H1 (cell line): Measurements from ENCODE around the gene TPM2. TPM values are rescaled to one million over a fixed set of nuclear protein-coding genes. Genes with fewer than 3 reads are reported as not detected.
A peak's percentile ranks its signal among the peaks of the same experiment; 100 is the strongest.

ENCODE experiments used
- CTCF ChIA-PET: fragments of 300-600 bp; sonication (Branson Sonifier 250); formaldehyde crosslinking; loops from one replicate; lab custom pipeline; 2021; ENCODE audit not compliant: partially characterized antibody; lab: Charles Lee
- POLR2A ChIA-PET: fragments of 300-600 bp; sonication (Branson Sonifier 250); formaldehyde crosslinking; loops from one replicate; lab custom pipeline; 2021; ENCODE audit warnings: inconsistent platforms; ENCODE audit not compliant: partially characterized antibody; lab: Charles Lee
- DNase-seq, 2 experiments: peaks; one replicate each; pipeline versions ENCODE4 v3.0.0 to v3.0.0-alpha.2; 2010 to 2022; ENCODE audit warnings: low spot score in 2 of 2, low read depth in 1 of 2, mixed read lengths in 1 of 2
- FAIRE-seq: peaks from 2 replicates; lab custom pipeline; 2011; peaks lifted over from hg19 to GRCh38; lab: Jason Lieb, UNC
- H2AFZ ChIP-seq: 2 replicates; pipeline ENCODE4 v1.8.1; 2012; ENCODE audit warnings: low read length, inconsistent platforms
- H2AK5ac ChIP-seq: 2 replicates; pipeline ENCODE4 v1.6.1; 2013; ENCODE audit warnings: low read depth, low read length
- H2BK120ac ChIP-seq: replicated peaks from 2 replicates; pipeline ENCODE3; 2013; ENCODE audit warnings: low read depth, low read length, inconsistent platforms
- H2BK12ac ChIP-seq: 2 replicates; pipeline ENCODE4 v1.6.1; 2013; ENCODE audit warnings: low read depth, low read length
- H2BK15ac ChIP-seq: 2 replicates; pipeline ENCODE4 v1.6.1; 2013; ENCODE audit warnings: low read length
- H2BK20ac ChIP-seq: 2 replicates; pipeline ENCODE4 v1.6.1; 2013; ENCODE audit warnings: low read length
- H2BK5ac ChIP-seq: 2 replicates; pipeline ENCODE4 v1.6.1; 2013; ENCODE audit warnings: low read depth, low read length
- H3K14ac ChIP-seq: 2 replicates; pipeline ENCODE4 v1.6.1; 2013; ENCODE audit warnings: inconsistent platforms; ENCODE audit not compliant: insufficient read length
- H3K18ac ChIP-seq: 2 replicates; pipeline ENCODE4 v1.6.1; 2013; ENCODE audit warnings: low read length; ENCODE audit errors: extremely low read depth
- H3K23ac ChIP-seq: 2 replicates; pipeline ENCODE4 v1.6.1; 2013; ENCODE audit warnings: inconsistent platforms; ENCODE audit not compliant: insufficient read length
- H3K23me2 ChIP-seq: 2 replicates; pipeline ENCODE4 v1.6.1; 2013; ENCODE audit warnings: low read depth, low read length
- H3K27ac ChIP-seq: 2 replicates; pipeline ENCODE4 v1.6.1; 2011; ENCODE audit warnings: low read depth, low read length, inconsistent platforms
- H3K27me3 ChIP-seq, 4 experiments: replicated peaks in 1 of 4; 1 replicate in 1 of 4; 2 replicates in 3 of 4; pipeline versions ENCODE4 v1.6.1 to v1.8.1; 2011 to 2013; ENCODE audit warnings: low read length in 3 of 4, mild to moderate bottlenecking in 3 of 4, inconsistent platforms in 2 of 4, mixed read lengths in 2 of 4, moderate library complexity in 1 of 4; ENCODE audit not compliant: control insufficient read depth in 3 of 4, insufficient read depth in 3 of 4; ENCODE audit errors: extremely low read depth in 1 of 4
- H3K36me3 ChIP-seq, 4 experiments: 2 replicates each; pipeline versions ENCODE4 v1.6.1 to v1.8.1; 2011 to 2013; ENCODE audit warnings: mild to moderate bottlenecking in 4 of 4, low read length in 3 of 4, moderate library complexity in 2 of 4, control low read depth in 1 of 4, inconsistent platforms in 1 of 4; ENCODE audit not compliant: insufficient read depth in 4 of 4, control insufficient read depth in 2 of 4
- H3K4ac ChIP-seq: replicated peaks from 2 replicates; pipeline ENCODE3; 2013; ENCODE audit warnings: low read length, low read depth, mixed read lengths, inconsistent platforms; ENCODE audit not compliant: insufficient read length
- H3K4me1 ChIP-seq, 4 experiments: replicated peaks in 1 of 4; 1 replicate in 1 of 4; 2 replicates in 3 of 4; pipeline versions ENCODE4 v1.6.1 to v1.8.1; 2011 to 2013; ENCODE audit warnings: low read length in 3 of 4, inconsistent platforms in 2 of 4, mixed read lengths in 1 of 4; ENCODE audit not compliant: insufficient read depth in 4 of 4, control insufficient read depth in 3 of 4
- H3K4me2 ChIP-seq, 2 experiments: 2 replicates each; pipeline versions ENCODE4 v1.6.1 to v1.8.1; 2011 to 2013; ENCODE audit warnings: low read depth in 2 of 2, low read length in 2 of 2, control low read depth in 1 of 2, inconsistent platforms in 1 of 2, mild to moderate bottlenecking in 1 of 2; ENCODE audit not compliant: insufficient read depth in 1 of 2
- H3K4me3 ChIP-seq, 4 experiments: fragments of 200-600, 300-600 bp in 1 of 4; sonication (generic), shearing (Covaris generic), sonication (Bioruptor Twin) in 1 of 4; 2 replicates each; pipeline versions ENCODE4 v1.5.1 to v1.8.1; 2011 to 2016; ENCODE audit warnings: low read length in 4 of 4, low read depth in 3 of 4, control low read depth in 2 of 4, inconsistent platforms in 2 of 4, mild to moderate bottlenecking in 2 of 4, mixed read lengths in 1 of 4, moderate library complexity in 1 of 4; ENCODE audit not compliant: insufficient read depth in 2 of 4; ENCODE audit errors: extremely low read depth in 1 of 4
- H3K56ac ChIP-seq: replicated peaks from 2 replicates; pipeline ENCODE3; 2013; ENCODE audit warnings: low read depth, mild to moderate bottlenecking, mixed read lengths, low read length, inconsistent platforms; ENCODE audit not compliant: insufficient read length
- H3K79me1 ChIP-seq: 2 replicates; pipeline ENCODE4 v1.6.1; 2013; ENCODE audit warnings: low read depth, low read length, control low read depth
- H3K79me2 ChIP-seq, 2 experiments: 2 replicates each; pipeline versions ENCODE4 v1.6.1 to v1.8.1; 2012 to 2013; ENCODE audit warnings: low read length in 2 of 2, mild to moderate bottlenecking in 2 of 2, inconsistent platforms in 1 of 2; ENCODE audit not compliant: insufficient read depth in 2 of 2, control insufficient read depth in 1 of 2
- H3K9ac ChIP-seq, 4 experiments: replicated peaks in 1 of 4; 1 replicate in 1 of 4; 2 replicates in 3 of 4; pipeline versions ENCODE4 v1.6.1 to v1.8.1; 2011 to 2013; ENCODE audit warnings: low read depth in 3 of 4, low read length in 3 of 4, control low read depth in 2 of 4, mild to moderate bottlenecking in 2 of 4, moderate library complexity in 2 of 4, inconsistent platforms in 1 of 4; ENCODE audit errors: extremely low read depth in 1 of 4
- H3K9me3 ChIP-seq, 2 experiments: 2 replicates each; pipeline versions ENCODE4 v1.6.1 to v1.8.1; 2012 to 2013; ENCODE audit warnings: mild to moderate bottlenecking in 2 of 2, moderate library complexity in 2 of 2, control low read depth in 1 of 2, inconsistent platforms in 1 of 2, low read depth in 1 of 2, low read length in 1 of 2, mixed read lengths in 1 of 2; ENCODE audit not compliant: insufficient read depth in 2 of 2
- H4K20me1 ChIP-seq, 2 experiments: replicated peaks in 1 of 2; 2 replicates each; pipeline versions ENCODE3 to v1.8.1; 2011 to 2013; ENCODE audit warnings: inconsistent platforms in 2 of 2, low read length in 2 of 2, mild to moderate bottlenecking in 1 of 2; ENCODE audit not compliant: insufficient read depth in 2 of 2, control insufficient read depth in 1 of 2
- H4K5ac ChIP-seq: 2 replicates; pipeline ENCODE4 v1.6.1; 2013; ENCODE audit warnings: low read length, low read depth, mixed read lengths, inconsistent platforms; ENCODE audit not compliant: insufficient read length
- H4K8ac ChIP-seq: 2 replicates; pipeline ENCODE4 v1.8.0; 2013; ENCODE audit warnings: mild to moderate bottlenecking, moderate library complexity, low read length, inconsistent platforms; ENCODE audit not compliant: insufficient read depth; ENCODE audit errors: extremely low read depth
- H4K91ac ChIP-seq: replicated peaks from 2 replicates; pipeline ENCODE3; 2013; ENCODE audit warnings: low read length, mixed read lengths, inconsistent platforms; ENCODE audit not compliant: insufficient read length
- CHD2 ChIP-seq: IDR thresholded peaks from 2 replicates; pipeline ENCODE4 v1.6.1; 2012; ENCODE audit warnings: low read length, improper control_type of control experiment
- CTCF ChIP-seq, 3 experiments: IDR thresholded peaks; 1 replicate in 2 of 3; 2 replicates in 1 of 3; pipeline versions ENCODE4 v1.5.1 to v1.6.1; 2011; ENCODE audit warnings: low read length in 3 of 3, mild to moderate bottlenecking in 3 of 3, inconsistent platforms in 2 of 3, low read depth in 1 of 3, moderate library complexity in 1 of 3; ENCODE audit not compliant: insufficient read depth in 1 of 3; ENCODE audit errors: control extremely low read depth in 1 of 3
- WGBS, 2 experiments: shearing (Covaris generic) in 1 of 2; methylation state at CpG; one replicate each; pipeline versions ENCODE4 v1.1.6 to v1.1.7; 2013 to 2015; ENCODE audit warnings: low lambda C conversion rate in 2 of 2, mixed read lengths in 2 of 2, inconsistent platforms in 1 of 2, low coverage in 1 of 2, missing lambda C conversion rate in 1 of 2; ENCODE audit not compliant: insufficient replicate concordance in 2 of 2, insufficient coverage in 1 of 2, insufficient read length in 1 of 2; ENCODE audit errors: extremely low coverage in 1 of 2, missing lambda C conversion rate in 1 of 2; 5-methylcytosine and 5-hydroxymethylcytosine counted together
- polyA plus RNA-seq, 7 experiments: library from polyadenylated mRNA; depleted of rRNA in 3 of 7; stranded (reverse) in 5 of 7; unstranded in 2 of 7; fragments of >200 nt in 5 of 7; fragments of 200-250 nt in 2 of 7; gene quantifications; 1 replicate in 5 of 7; 2 replicates in 1 of 7; 4 replicates in 1 of 7; pipeline versions ENCODE4 v1.2.1 to v1.2.3, GENCODE V29; 2011 to 2013; ENCODE audit warnings: missing spikeins in 2 of 7, mixed read lengths in 2 of 7
- total RNA-seq: library from RNA; stranded (reverse); fragmentation: NEBNext Ultra II Directional; extraction: Animal tissue kit (Norgen Biotek cat#: 25700); gene quantifications from 2 replicates; pipeline ENCODE4 v1.2.1, GENCODE V29; 2021

The TPM2 gene
- total and polyA plus RNA-seq, 2 of the 8 experiments (the other 6 are each of a cell fraction or from before 2014, with no cell fraction given): 62.5 to 181 TPM

- H3K27me3 ChIP-seq: no peaks in the 10 kb centered on the region
- H3K9ac ChIP-seq: no peak overlapping the region; a peak in 1 of 7 replicates
- no peak overlapping the region for H4K91ac ChIP-seq
- no peak overlapping the region for H2AK5ac ChIP-seq
- no peak overlapping the region for H2BK15ac ChIP-seq
- H4K20me1 ChIP-seq: peaks cover 0 to 4% of the 10 kb centered on the region in 2 experiments
- TF ChIP-seq CTCF (IDR thresholded peaks at IDR 0.05; ENCODE audit: control extremely low read depth in 1 of 3, insufficient read depth in 1 of 3, low read depth in 1 of 3, low read length in 3 of 3) (peak; percentile 14 to 28 (median 22); a peak in 3 of 4 replicates), CHD2 (no peak)
- H3K79me1 ChIP-seq: peaks cover 11% of the 10 kb centered on the region
- no peak for FAIRE-seq
- H2BK12ac ChIP-seq: no peak overlapping the region
- 96% methylated on average over 11 of the region's 11 CpGs; no CpG with 5 or more reads in 1 of the 2 experiments for WGBS, 2 experiments
- H3K4me3 ChIP-seq: no peak overlapping the region
- no peak overlapping the region for H4K5ac ChIP-seq
- no peak overlapping the region for H3K27ac ChIP-seq
- H2AFZ ChIP-seq: no peak overlapping the region
- H3K23me2 ChIP-seq: peaks cover under 1% of the 10 kb centered on the region; the same call in 1 of the 2 replicates
- H3K18ac ChIP-seq: no peak overlapping the region
- no peak overlapping the region for H4K8ac ChIP-seq
- H3K9me3 ChIP-seq: no peaks in the 10 kb centered on the region; a peak in 1 of 4 replicates
- H3K14ac ChIP-seq: no peak overlapping the region
- H2BK5ac ChIP-seq: no peak overlapping the region; the same call in 1 of the 2 replicates
- no peak overlapping the region for H2BK20ac ChIP-seq
- peaks cover 2 to 42% of the 10 kb centered on the region in 2 experiments for H3K79me2 ChIP-seq
- peaks cover 16 to 32% (median 25%) of the 10 kb centered on the region in 4 experiments for H3K4me1 ChIP-seq
- POLR2A ChIA-PET: interaction anchor here (1.0 to 11.1 kb wide), 8 partner anchors 10 to 50 kb away, joined by 3 to 158 read pairs (median 14); partner anchors contain the start of gene TPM2
- no peak for DNase-seq
- H3K4ac ChIP-seq: no peak overlapping the region
- no peak overlapping the region for H2BK120ac ChIP-seq
- no peak overlapping the region for H3K23ac ChIP-seq
- CTCF ChIA-PET: interaction anchor here (0.7 to 16.0 kb wide), 17 partner anchors 9 to 1823 kb away, joined by 3 to 198 read pairs (median 13); partner anchors contain the start of genes ARHGEF39, CCDC107, GBA2 and HINT2
- no peak overlapping the region for H3K56ac ChIP-seq
- H3K4me2 ChIP-seq: no peak overlapping the region
- peaks cover 12 to 40% (median 28%) of the 10 kb centered on the region in 4 experiments for H3K36me3 ChIP-seq
Measured at GRCh38 chr9:35725362-35725761, 35.6 kb upstream of the TPM2 start.
